ENCODE measurements around the gene RBM39.
"Not testable (repeated sequence)": the region's sequence is repeated elsewhere in the genome, so short reads cannot be mapped to it uniquely, and the experiment has no call there.

Gene RBM39

DNA sequence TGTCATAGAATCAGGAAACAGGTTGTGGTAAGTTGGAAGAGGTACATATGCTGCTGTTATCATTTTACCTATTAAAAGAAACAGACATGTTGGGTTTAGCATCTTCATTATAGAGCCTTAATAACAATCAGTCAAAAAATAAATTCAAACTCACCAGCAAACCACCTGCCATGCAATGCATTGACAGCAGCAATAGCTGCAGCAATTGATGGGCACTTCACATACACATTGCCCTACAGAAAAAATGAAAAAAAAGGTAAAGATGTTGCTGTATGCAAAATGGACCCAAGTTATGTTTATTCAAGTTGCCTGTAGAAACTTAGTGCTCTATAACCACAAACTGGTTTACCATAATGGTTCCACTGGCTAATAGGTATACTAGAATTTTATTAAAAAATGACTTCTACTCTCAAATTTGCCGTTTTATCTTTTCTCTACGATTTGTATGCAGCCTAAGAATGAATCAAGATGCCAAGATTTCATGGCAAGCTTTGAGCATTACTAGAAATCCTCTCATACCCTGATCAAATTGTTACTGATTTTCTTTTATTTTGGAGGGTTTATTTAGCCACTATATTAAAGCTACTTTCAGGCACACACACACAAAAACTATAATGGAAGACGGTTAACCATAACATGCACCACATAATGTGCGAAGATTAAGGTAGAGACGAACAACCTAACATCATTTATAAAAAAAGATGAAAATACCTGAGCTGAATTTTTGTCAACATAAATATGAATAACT, 37.4 kb downstream of the RBM39 start:
- no peak for DNase-seq

GRCh38 chr20:35702824-35703695, 39.0 kb downstream of the RBM39 start:
- no peak for DNase-seq

GRCh38 chr20:35702051-35702823, 39.8 kb downstream of the RBM39 start:
- no peak for DNase-seq

- DNase-seq = no peak
Observed at GRCh38 chr20:35700625-35701148, 41.4 kb downstream of the RBM39 start.

DNA sequence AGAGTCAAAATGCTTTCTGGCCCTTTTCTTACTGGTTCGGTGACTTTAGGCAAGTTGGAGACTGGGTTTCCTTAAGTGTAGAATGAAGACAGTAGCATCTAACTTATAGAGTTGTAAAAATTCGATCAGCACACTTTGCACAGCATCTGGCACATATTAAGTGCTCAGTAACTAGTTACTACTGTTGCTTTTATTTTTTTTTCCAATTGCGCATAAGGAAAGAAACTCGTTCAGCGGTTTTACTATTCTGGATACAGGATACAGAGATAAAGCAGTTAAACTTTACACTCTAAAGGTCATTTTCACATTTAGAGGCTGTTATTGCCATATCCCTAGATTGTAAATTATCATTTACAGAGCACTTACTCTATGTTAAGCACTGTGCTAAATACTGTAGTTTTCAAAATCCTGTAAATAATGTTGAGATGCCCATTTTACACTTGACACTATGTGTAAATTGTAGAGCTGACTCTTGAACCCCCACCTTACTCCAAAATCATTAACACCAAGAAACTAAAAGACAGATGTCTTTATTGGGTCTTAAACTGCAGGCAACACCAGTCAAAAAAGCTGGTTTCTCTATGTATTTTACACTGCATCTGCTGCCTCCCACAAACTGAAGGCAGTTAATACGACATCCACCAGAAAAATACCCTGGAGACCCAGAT, 42.0 kb downstream of the RBM39 start:
- DNase-seq = no peak

DNA sequence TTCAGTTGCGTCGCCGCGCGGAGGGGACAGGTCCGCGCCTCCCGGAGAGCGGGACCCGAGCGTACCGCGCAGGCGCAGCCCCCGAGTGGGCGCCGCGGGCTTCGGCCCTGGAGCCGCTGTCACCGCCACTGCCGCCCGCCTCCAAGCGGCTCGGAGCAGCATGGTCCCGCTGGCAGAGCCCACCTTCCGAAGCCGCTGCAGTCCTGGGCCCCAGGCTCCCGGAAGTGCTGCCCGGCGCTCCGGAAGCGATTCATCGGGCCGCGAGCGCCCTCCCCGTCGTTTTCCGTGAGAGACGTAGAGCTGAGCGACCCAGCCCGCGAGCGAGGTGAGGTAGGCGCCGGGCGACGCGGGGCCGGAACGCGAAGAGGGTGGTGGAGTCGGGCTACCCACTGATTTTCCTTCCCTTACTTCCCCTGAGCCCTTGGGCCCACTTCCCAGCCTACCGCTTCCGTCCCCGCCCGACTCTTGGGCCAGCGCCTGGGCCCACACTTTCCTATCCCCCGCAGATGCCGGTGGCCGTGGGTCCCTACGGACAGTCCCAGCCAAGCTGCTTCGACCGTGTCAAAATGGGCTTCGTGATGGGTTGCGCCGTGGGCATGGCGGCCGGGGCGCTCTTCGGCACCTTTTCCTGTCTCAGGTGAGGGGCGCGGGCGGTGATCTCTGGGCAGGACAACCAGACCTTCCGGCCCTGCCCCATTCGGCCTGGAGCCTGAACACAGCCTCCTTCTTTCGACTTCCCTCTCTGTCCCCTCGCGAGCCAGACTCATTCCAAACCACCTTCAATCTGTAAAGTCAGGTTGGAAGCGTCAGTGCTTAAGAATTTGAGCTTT, 42.7 kb downstream of the RBM39 start, which contains the start of the genes NFS1 and ROMO1:
Gene NFS1 (minus strand): TSS at position 226 of the 830 bp plus-strand sequence. CDS start 64 bp downstream, at position 162.
Gene ROMO1 (plus strand): TSS at position 279 of the 830 bp plus-strand sequence. CDS start 228 bp downstream, at position 507.
- DNase-seq = peak; percentile 80 to 85

GRCh38 chr20:35698298-35699126, 43.5 kb downstream of the RBM39 start:
- DNase-seq = no peak

GRCh38 chr20:35697696-35698297, 44.3 kb downstream of the RBM39 start:
- no peak for DNase-seq

- DNase-seq = no peak
Observed at GRCh38 chr20:35695978-35696377, 46.1 kb downstream of the RBM39 start.

- DNase-seq = no peak
Observed at GRCh38 chr20:35695245-35695749, 46.8 kb downstream of the RBM39 start.

GRCh38 chr20:35690265-35690664, 51.8 kb downstream of the RBM39 start:
- DNase-seq = no peak

- DNase-seq = not testable (repeated sequence)
Observed at GRCh38 chr20:35686872-35687271, 55.2 kb downstream of the RBM39 start.

DNA sequence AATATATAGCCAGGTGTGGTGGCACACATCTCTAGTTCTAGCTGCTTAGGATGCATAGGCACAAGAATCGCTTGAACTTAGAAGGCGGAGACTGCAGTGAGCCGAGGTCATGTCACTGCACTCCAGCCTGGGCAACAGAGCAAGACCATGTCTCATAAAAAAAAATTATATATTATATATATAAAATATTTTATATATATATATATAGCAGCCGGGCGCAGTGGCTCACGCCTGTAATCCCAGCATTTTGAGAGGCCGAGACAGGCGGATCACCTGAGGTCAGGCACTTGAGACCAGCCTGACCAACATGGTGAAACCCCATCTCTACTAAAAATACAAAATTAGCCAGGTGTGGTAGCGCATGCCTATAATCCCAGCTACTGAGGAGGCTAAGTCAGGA, 56.7 kb downstream of the RBM39 start:
- not testable (repeated sequence) for DNase-seq

DNA sequence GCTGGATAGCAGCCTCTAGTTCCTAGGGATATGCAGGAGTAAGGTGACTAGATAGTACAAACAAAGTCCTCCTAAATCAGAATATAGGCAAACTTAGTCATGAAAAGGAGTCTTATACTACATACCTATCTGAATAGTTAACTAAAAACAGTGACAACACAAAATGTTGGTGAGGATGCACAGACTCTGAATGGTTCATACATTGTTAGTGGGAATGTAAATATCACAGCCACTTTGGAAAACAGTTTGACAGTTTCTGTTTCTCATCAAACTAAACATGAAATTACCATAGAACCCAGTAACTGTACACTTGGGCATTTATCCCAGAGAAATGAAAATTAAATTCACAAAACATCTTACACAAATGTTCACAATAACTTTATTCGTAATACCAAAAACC, 60.1 kb downstream of the RBM39 start:
- DNase-seq = no peak

GRCh38 chr20:35680452-35681183, 61.4 kb downstream of the RBM39 start:
- DNase-seq = no peak

DNA sequence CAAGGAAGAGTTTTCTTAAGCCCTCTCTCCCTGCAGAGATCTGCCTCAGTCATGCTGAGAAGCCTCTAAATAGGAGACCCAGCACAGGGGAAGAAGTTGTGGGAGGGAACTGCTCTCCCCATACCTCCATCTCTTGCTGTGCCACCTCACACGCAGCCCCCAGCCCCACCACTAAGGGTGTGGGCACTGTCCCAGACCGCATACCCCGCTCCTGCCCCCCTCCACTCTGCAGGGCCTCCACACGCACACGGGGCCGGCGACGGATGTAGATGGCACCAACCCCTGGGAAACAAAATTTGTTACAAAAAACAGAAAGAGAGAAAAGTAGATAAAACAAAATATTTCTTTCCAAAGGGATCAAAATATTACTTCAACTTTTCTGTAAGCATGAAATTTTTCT, 67.1 kb downstream of the RBM39 start:
- DNase-seq = no peak

DNA sequence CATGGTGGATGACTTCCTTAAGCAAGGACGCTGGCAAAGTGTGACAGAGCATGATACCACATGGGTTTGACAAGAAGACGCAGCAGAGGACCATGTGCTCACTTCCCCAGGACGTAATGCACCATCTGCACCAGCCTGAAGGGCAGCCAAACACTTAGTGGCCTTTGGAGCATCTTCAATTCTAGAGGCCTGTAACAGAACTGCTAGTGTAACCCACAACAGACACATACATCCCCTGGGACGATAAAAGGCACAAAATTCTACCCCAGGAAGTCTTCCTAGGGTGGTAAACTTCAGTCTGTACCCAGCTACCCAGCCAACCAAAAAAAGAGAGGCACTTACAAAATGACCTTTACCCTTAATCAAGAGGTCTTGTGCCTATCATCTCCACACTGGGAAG, 68.2 kb downstream of the RBM39 start:
- no peak for DNase-seq

DNA sequence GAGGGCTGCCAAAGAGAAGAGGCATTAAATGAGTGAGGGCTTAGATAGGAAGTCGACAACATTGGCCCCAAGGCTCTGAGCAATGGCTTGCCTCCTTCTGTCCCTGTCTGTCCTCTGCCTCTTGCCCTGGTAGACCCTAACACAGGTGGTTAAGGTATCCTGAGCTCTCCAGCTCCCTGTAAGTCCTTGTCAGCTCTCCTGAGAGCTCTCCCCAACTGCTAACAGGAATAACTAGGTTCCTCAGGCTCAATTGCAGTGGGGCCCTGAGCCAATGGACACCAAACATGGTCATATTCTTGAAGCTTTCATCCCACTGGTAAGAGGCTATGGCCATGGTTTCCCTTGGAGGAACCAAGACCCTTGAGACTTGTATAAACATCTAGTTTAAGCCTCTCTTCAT, 72.4 kb downstream of the RBM39 start:
- DNase-seq = no peak

DNA sequence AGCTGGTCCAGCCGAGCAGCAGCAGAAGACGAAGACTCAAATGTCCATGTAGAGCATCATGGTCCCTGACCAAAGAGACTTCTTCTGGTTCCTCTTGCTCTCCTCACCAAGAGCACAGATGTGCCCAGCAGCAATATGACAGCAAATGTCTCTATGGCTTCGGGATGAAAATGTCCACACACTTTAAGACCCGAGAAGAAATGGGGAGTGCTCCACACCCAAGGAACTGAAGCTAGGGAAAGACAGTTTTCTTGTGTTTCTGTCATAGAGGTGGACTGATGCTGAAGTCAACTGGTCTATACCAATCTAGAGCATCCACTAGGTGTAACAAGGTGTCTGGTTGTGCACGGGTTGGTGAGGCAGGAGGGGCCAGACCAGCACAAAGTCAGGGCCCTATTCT, 72.8 kb downstream of the RBM39 start:
- no peak for DNase-seq

Data from NCI-H2081 (cell line).